ENCODE data around the gene SLC36A4. TPM values are rescaled to one million over a fixed set of nuclear protein-coding genes. Genes with fewer than 3 reads are reported as not detected.
"Not testable (repeated sequence)": the region's sequence is repeated elsewhere in the genome, so short reads cannot be mapped to it uniquely, and the experiment has no call there.

SLC36A4 gene
- total and polyA plus RNA-seq, 4 donors: 12.6 to 34.0 (median 26.2) TPM

GRCh38 chr11:93114304-93114703 is 83.5 kb downstream of the SLC36A4 start:
- Histone ChIP-seq H3K27ac (ENCODE audit: low read depth, low read length) (no peak overlapping the region), H3K4me3 (ENCODE audit: low read depth, low read length) (no peak overlapping the region), H3K27me3 (ENCODE audit: control insufficient read depth, insufficient read depth, low read length) (peaks cover 2% of the 10 kb centered on the region), H3K4me1 (ENCODE audit: control insufficient read depth, insufficient read depth, low read length) (no peaks in the 10 kb centered on the region), H3K36me3 (ENCODE audit: control insufficient read depth, insufficient read depth, low read length) (no peaks in the 10 kb centered on the region), H3K9me3 (ENCODE audit: control insufficient read depth, insufficient read depth, low read length) (peaks cover 2% of the 10 kb centered on the region)
- 53% methylated on average over 2 of the region's 4 CpGs for WGBS (ENCODE audit: insufficient coverage)
- DNase-seq (ENCODE audit: low read depth in 4 of 6, low spot score in 6 of 6): no peak

- no peak overlapping the region for H3K27ac ChIP-seq (ENCODE audit: low read depth, low read length)
- H3K4me1 ChIP-seq (ENCODE audit: control insufficient read depth, insufficient read depth, low read length): no peaks in the 10 kb centered on the region
- 64% methylated on average over 3 of the region's 3 CpGs for WGBS (ENCODE audit: insufficient coverage)
- no peak overlapping the region for H3K4me3 ChIP-seq (ENCODE audit: low read depth, low read length)
- peaks cover 2% of the 10 kb centered on the region for H3K9me3 ChIP-seq (ENCODE audit: control insufficient read depth, insufficient read depth, low read length)
- peaks cover 2% of the 10 kb centered on the region for H3K27me3 ChIP-seq (ENCODE audit: control insufficient read depth, insufficient read depth, low read length)
- no peak for DNase-seq (ENCODE audit: low read depth in 4 of 6, low spot score in 6 of 6)
- H3K36me3 ChIP-seq (ENCODE audit: control insufficient read depth, insufficient read depth, low read length): no peaks in the 10 kb centered on the region
Measured at GRCh38 chr11:93113824-93114223, 84.0 kb downstream of the SLC36A4 start.

GRCh38 chr11:93111147-93111546 is 86.6 kb downstream of the SLC36A4 start:
- H3K27ac ChIP-seq (ENCODE audit: low read depth, low read length); H3K9me3 ChIP-seq (ENCODE audit: control insufficient read depth, insufficient read depth, low read length); H3K27me3 ChIP-seq (ENCODE audit: control insufficient read depth, insufficient read depth, low read length); H3K4me1 ChIP-seq (ENCODE audit: control insufficient read depth, insufficient read depth, low read length); DNase-seq (ENCODE audit: low read depth in 4 of 6, low spot score in 6 of 6); H3K4me3 ChIP-seq (ENCODE audit: low read depth, low read length); H3K36me3 ChIP-seq (ENCODE audit: control insufficient read depth, insufficient read depth, low read length): not testable (repeated sequence)

DNA sequence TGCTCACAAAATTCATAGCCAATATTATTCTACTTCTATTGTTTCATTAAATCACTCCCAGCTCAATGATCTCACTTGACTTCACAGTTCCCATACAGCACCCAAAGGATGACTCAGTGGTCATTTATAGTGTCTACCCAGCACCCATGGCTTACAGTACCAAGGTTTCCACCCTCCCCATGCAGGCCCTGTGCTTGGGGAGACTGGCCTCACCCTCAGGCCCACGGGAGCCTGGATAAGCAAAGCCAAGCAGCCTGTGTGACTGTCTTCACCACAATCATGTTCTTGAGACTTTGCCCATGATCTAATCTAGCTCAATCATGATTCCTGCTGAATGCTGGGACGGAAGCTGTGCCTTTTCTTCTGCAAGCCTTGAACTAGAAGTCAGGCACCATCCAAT is 97.6 kb downstream of the SLC36A4 start:
- no peaks in the 10 kb centered on the region for H3K27me3 ChIP-seq (ENCODE audit: control insufficient read depth, insufficient read depth, low read length)
- H3K36me3 ChIP-seq (ENCODE audit: control insufficient read depth, insufficient read depth, low read length): no peaks in the 10 kb centered on the region
- 58% methylated on average over 2 of the region's 2 CpGs for WGBS (ENCODE audit: insufficient coverage)
- H3K4me1 ChIP-seq (ENCODE audit: control insufficient read depth, insufficient read depth, low read length): no peaks in the 10 kb centered on the region
- H3K4me3 ChIP-seq (ENCODE audit: low read depth, low read length): no peak overlapping the region
- no peak for DNase-seq (ENCODE audit: low read depth in 4 of 6, low spot score in 6 of 6)
- peaks cover under 1% of the 10 kb centered on the region for H3K9me3 ChIP-seq (ENCODE audit: control insufficient read depth, insufficient read depth, low read length)
- no peak overlapping the region for H3K27ac ChIP-seq (ENCODE audit: low read depth, low read length)

DNA sequence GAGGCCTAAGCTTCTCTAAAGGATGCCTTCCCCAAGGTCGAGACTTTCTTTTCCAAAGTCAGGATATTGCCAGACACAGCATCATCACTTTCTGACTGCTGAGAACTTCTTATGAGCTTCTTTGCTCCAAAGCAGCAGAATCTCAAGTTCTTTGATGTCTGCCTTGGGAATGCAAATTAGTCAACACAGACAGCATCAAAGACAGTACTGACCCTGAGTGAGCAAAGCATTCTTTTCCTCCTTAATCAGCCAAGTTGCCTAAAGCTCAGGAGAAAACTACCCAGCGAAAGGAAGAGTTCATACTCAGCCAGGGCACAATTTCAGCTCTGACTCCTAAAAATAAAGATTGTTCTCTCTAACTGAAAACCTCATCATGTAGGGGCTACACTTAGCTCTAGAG is 98.0 kb downstream of the SLC36A4 start:
- Histone ChIP-seq H3K4me1 (ENCODE audit: control insufficient read depth, insufficient read depth, low read length) (no peaks in the 10 kb centered on the region), H3K36me3 (ENCODE audit: control insufficient read depth, insufficient read depth, low read length) (no peaks in the 10 kb centered on the region), H3K9me3 (ENCODE audit: control insufficient read depth, insufficient read depth, low read length) (peaks cover 4% of the 10 kb centered on the region), H3K27me3 (ENCODE audit: control insufficient read depth, insufficient read depth, low read length) (no peaks in the 10 kb centered on the region), H3K4me3 (ENCODE audit: low read depth, low read length) (no peak overlapping the region), H3K27ac (ENCODE audit: low read depth, low read length) (no peak overlapping the region)
- WGBS (ENCODE audit: insufficient coverage): 64% methylated on average over 2 of the region's 2 CpGs
- no peak for DNase-seq (ENCODE audit: low read depth in 4 of 6, low spot score in 6 of 6)

Small RNAs within 50 kb of the gene (small RNA-seq; reads per million reads assigned to genes)
- gene AP003072.1 (ENCODE audit: low replicate concordance): not detected

Other genes with a start within 250 kb of the SLC36A4 start
- under 1 TPM in 1 of 2 donors, not detected in 1; 0.89 TPM for gene MTNR1B, start 228.3 kb downstream of the SLC36A4 start, total RNA-seq
- gene MTNR1B, start 228.3 kb downstream of the SLC36A4 start, polyA plus RNA-seq (ENCODE audit: insufficient read length in 2 of 2): 1 to 10 TPM in 1 of 2 donors, under 1 TPM in 1; 0.44 to 1.0 TPM
- gene DEUP1, start 132.8 kb upstream of the SLC36A4 start, total RNA-seq: under 1 TPM; 0.20 to 0.66 TPM
- under 1 TPM; 0.26 to 0.43 TPM for gene DEUP1, start 132.8 kb upstream of the SLC36A4 start, polyA plus RNA-seq (ENCODE audit: insufficient read length in 2 of 2)